GM19238 (cell line): ENCODE data around the gene ARID3A.
A peak's percentile ranks its signal among the peaks of the same experiment; 100 is the strongest.

Experiments
- DNase-seq: peaks from one replicate; pipeline ENCODE4 v3.0.0; 2011; ENCODE audit warnings: low spot score; ENCODE audit not compliant: insufficient read length

Gene ARID3A

GRCh38 chr19:986083-986482, 60.2 kb downstream of the ARID3A start:
- DNase-seq: no peak

- no peak for DNase-seq
Measured at GRCh38 chr19:988081-988480, 62.2 kb downstream of the ARID3A start.

- no peak for DNase-seq
Measured at GRCh38 chr19:988510-988909, 62.7 kb downstream of the ARID3A start.

DNA sequence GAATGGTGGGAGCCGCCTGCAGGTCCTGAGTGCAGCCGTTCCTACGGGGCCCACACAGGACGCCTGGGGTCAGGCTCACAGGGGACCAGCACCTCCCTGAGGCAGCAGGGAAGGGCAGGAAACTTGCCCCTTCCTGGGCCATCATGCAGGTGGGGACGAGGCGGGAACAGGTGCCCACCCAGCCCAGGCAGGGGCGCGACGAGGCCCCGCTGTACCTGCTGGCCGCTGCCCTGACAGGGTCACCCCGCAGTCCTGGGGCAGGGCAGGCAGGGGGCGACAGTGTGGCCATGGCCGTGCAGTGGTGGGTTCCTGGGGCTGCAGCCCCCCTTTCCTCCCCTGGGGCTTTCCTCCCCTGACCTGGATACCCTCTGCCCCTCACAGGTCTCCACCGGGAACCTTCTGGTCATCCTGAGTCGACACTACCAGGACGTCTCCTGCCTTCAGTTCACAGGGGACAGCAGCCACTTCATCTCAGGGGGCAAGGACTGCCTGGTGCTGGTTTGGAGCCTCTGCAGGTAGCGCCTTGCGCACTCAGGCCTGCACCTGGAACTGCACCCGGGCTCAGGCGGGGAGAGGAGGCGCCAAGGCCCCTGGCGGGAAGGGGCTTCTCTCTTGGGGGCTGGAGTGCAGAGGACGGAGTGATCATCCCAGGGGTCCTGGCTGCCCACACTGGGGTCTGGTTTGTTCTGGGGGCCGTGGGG, 63.7 kb downstream of the ARID3A start:
- DNase-seq: no peak

DNA sequence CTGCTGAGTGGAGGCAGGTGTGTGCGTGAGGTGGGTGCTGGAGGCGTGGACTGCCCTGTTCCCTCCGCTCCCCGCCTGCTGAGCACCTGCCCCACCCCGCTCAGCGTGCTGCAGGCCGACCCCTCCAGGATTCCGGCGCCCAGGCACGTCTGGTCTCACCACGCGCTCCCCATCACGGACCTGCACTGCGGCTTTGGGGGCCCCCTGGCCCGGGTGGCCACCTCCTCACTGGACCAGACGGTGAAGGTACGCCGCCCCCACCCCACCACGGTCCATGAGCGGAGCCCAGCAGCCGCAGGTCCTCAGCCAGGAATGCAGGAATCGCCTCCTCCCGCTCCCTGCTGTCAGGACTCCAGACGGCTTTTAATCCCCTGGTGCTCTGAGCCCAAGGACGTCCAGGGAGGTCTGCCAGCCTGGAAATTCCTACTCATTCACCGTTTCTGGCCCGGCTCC, 64.3 kb downstream of the ARID3A start:
- DNase-seq: no peak

- no peak for DNase-seq
Measured at GRCh38 chr19:990746-991145, 64.9 kb downstream of the ARID3A start.

GRCh38 chr19:991174-991931, 65.5 kb downstream of the ARID3A start:
- DNase-seq: no peak

DNA sequence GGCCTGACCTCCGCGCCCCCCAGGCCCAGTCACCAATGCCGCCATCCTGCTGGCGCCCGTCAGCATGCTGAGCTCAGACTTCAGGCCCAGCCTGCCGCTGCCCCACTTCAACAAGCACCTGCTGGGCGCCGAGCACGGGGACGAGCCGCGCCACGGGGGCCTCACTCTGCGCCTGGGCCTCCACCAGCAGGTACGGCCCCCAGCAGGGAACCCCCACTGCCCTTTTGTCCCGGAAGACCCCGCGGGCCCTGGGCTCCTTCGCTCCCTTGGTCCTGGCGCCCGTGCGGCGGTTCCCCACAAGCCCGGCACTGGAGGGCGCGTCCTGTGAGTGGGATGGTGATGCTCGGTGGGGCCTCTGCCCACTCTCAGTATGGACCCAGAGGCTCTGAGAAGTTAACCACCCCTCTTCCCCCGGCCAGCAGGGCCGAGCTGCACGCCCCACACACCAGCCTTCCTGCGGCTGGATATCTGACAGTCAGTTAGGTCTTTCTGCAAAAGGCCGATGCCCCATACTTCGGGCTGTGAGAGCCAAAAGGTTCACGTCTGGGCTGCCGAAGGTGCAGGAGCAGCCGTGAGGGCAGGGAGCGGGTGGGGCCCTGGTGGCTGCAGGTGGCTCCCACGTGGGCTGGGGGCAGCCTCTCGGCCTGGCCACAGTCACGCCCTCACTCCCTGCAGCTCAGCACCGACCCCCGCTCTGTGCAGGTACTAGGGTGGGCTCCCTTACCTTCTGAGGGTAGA, 66.3 kb downstream of the ARID3A start:
- DNase-seq: no peak

DNA sequence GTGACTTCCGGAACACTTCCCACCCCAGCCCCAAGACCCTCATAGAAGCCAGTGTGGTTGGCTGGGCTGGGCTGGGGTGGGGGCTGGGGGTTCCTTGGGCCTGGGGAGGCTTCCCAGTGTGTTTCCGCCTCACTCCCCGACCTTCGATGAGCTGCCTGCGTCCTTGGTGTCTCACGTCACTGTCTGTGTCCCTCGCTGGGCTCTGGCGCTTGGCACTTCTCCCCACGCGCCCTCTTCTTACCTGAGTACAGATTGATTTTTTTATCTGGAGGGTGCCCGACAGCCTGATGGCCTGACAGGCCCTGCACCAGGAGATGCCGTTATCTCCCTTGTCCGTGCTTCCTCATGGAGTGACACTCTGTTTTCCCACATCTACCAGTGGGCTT, 66.8 kb downstream of the ARID3A start:
- no peak for DNase-seq

DNA sequence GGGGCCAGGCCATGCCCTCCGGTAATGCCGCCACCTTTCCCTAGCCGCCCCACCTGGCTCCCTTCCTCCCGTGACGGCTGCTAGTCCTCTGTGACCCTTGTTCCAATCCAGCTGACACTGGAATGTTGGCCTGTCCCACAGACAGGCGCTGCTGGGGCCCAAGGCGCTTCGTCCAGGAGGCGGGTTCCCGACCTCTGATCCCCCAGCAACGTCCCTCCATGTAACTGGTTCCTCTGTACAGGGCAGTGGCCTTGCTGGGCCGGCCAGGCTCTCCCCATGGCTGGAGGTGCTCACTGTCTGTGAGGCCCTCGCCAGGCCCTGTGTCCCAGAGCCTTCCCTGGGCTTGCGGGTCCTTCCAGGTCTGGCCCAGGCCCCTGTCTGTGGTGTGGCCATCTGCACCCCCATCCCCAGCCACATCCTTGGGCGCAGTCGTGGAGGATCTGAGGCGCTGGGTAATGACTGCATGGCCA, 67.6 kb downstream of the ARID3A start:
- DNase-seq: no peak

- DNase-seq: no peak
Measured at GRCh38 chr19:993831-994393, 68.1 kb downstream of the ARID3A start.

- DNase-seq: no peak
Measured at GRCh38 chr19:994516-994915, 68.7 kb downstream of the ARID3A start.

DNA sequence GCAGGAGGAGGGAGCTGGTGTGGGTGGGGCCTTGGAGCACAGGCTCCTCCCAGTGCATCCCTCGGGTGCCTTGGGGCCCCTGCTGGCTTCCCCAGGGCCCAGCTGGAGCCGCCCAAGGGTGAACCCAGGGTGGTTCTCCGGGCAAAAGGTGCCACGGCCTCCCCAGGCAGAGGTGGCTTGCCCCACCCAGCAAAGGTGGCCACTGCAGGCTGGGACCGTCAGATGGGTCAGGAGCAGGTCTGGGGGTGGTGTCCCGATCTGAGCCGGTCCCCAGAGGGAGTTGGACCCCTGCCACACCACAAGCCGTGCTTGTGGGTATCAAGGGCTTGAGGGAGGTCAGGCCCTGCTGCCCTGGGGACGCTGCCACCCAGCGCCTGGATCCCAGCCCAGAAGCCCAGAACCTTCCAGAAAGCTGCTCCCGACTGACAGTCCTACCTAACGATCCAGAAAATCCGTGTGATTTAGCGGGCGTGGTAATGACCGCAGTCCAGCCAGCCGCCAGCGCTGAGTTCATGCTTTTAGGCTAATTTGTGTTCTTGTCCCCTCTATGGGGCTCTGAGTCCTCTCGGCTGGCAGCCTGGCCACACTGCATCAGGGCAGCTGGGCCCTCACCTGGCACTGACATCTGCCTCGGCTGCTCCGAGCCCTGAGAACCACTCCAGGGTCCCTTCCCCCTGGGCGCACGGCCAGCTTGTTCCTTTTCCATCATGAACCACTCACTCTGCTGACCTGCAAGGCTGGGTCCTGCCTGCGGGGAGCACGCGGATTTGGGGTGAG, 69.4 kb downstream of the ARID3A start:
- DNase-seq: no peak

- peak; percentile 62 for DNase-seq
Measured at GRCh38 chr19:996051-996838, 70.4 kb downstream of the ARID3A start.

DNA sequence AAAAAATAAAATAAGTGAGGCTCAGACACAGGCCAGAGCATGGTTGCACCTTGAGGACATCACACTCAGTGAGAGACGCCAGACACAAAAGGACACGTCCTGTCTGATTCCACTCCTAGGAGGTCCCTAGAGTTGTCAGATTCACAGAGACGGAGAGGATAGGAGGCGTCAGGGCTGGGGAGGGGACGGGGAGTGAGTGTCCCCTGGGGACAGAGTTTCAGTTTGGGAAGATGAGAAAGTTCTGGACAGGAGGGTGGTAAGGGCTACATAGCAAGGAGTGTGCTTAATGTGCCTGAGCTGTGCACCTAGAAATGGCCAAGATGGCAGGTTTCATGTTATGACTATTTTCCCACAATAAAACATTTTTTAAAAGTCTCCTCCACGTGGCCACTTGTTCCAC, 72.2 kb downstream of the ARID3A start:
- DNase-seq: no peak

DNA sequence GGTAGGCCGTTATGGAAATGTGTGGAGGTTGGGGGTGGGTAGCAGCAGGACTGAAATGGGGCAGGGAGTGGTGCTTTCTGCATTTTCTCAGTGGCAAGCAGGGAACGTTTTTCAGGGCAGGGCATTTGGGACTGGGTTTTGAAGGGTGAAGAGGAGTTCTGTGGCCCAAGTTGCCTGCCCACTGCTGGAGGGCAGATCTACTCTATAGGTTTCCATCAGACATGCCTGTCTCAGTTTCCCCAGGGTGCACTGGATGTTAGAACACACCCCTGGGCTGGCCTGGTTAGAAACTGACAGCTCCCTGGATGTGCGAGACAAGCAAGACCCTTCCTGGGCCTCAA, 73.5 kb downstream of the ARID3A start:
- DNase-seq: no peak

GRCh38 chr19:1000095-1000494, 74.3 kb downstream of the ARID3A start, which contains the start of gene GRIN3B:
GRIN3B (plus strand) TSS chr19:1000419; CDS start chr19:1000438, 19 bp downstream.
- peak; percentile 84 for DNase-seq

- DNase-seq: no peak
Measured at GRCh38 chr19:1000591-1001537, 75.0 kb downstream of the ARID3A start.

DNA sequence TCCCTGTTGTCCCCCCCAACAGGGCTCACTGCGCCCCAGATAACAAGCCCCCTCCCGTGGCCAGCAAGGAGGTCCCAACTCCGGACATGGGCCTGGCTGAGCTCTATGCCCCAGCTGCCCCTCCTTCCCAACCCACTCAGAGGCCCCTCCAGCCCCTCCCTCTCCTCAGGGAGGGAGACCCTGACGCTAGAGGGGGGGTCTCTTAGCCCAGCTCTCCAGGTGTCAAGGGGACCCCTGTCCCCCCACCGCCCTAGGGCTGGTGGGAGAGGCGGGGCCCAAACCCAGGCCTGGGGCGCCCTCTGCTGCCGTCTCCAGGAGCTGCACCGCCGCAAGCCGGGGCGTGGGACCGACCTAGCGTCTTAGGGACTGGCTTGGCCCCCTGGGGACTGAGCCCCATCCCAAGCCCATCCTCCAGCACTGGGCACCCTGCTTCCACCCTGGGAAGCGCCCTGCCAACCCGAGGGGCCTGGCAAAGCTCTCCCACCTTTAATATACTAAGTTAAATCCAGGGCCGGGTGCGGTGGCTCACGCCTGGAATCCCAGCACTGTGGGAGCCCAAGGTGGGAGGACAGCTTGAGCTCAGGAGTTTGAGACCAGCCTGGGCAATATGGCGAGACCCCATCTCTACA, 75.8 kb downstream of the ARID3A start:
- peak; percentile 85 for DNase-seq
